MM.1S (cell line): ENCODE data around the gene PDE6D.

ENCODE experiments used
- DNase-seq: peaks from one replicate; pipeline ENCODE4 v3.0.0-alpha.2; 2015
- H2AFZ ChIP-seq: fragments of 300-600 bp; sonication (generic); 2 replicates; pipeline ENCODE4 v1.6.0; 2016; ENCODE audit warnings: antibody characterized with exemption, low read length
- H3F3A ChIP-seq: fragments of 300-600 bp; sonication (generic); 2 replicates; pipeline ENCODE4 v1.6.1; 2016; ENCODE audit warnings: mild to moderate bottlenecking, antibody characterized with exemption, low read length, moderate library complexity, mixed read lengths; ENCODE audit not compliant: insufficient read depth
- H3K27ac ChIP-seq: fragments of 300-600 bp; sonication (generic); 2 replicates; pipeline ENCODE4 v1.5.1; 2016; ENCODE audit warnings: mild to moderate bottlenecking, low read length
- H3K27me3 ChIP-seq: fragments of 300-600 bp; sonication (generic); replicated peaks from 2 replicates; pipeline ENCODE4 v1.6.0; 2016; ENCODE audit warnings: low read length; ENCODE audit not compliant: insufficient read depth
- H3K36me3 ChIP-seq: fragments of 300-600 bp; sonication (generic); replicated peaks from 2 replicates; pipeline ENCODE4 v1.6.1; 2016; ENCODE audit warnings: mild to moderate bottlenecking, low read length, mixed read lengths; ENCODE audit not compliant: insufficient read depth
- H3K4me1 ChIP-seq: fragments of 300-600 bp; sonication (generic); 2 replicates; pipeline ENCODE4 v1.6.1; 2016; ENCODE audit warnings: low read length, mixed read lengths
- H3K4me2 ChIP-seq: fragments of 300-600 bp; sonication (generic); 2 replicates; pipeline ENCODE4 v1.6.0; 2016; ENCODE audit warnings: low read depth, low read length
- H3K4me3 ChIP-seq: fragments of 300-600 bp; sonication (generic); 2 replicates; pipeline ENCODE4 v1.5.1; 2016; ENCODE audit warnings: low read length, mixed read lengths
- H3K79me2 ChIP-seq: fragments of 300-600 bp; sonication (generic); 2 replicates; pipeline ENCODE4 v1.6.1; 2016; ENCODE audit warnings: mixed run types, low read length, mixed read lengths
- H3K9ac ChIP-seq: fragments of 300-600 bp; sonication (generic); 2 replicates; pipeline ENCODE4 v1.6.1; 2016; ENCODE audit warnings: low read length, mixed read lengths
- H3K9me2 ChIP-seq: fragments of 300-600 bp; sonication (generic); replicated peaks from 2 replicates; pipeline ENCODE4 v1.6.1; 2016; ENCODE audit warnings: mild to moderate bottlenecking, low read length, mixed read lengths; ENCODE audit not compliant: insufficient read depth
- H3K9me3 ChIP-seq: fragments of 300-600 bp; sonication (generic); replicated peaks from 2 replicates; pipeline ENCODE4 v1.6.1; 2016; ENCODE audit warnings: mild to moderate bottlenecking, low read length, mixed read lengths; ENCODE audit not compliant: insufficient read depth
- H4K20me1 ChIP-seq: fragments of 300-600 bp; sonication (generic); 2 replicates; pipeline ENCODE4 v1.6.1; 2016; ENCODE audit warnings: mild to moderate bottlenecking, low read length, moderate library complexity, mixed read lengths; ENCODE audit not compliant: insufficient read depth
- EZH2 ChIP-seq: fragments of 300-600 bp; sonication (generic); optimal IDR thresholded peaks from 2 replicates; pipeline ENCODE3; 2017; ENCODE audit warnings: low read depth, mild to moderate bottlenecking, antibody characterized with exemption, low read length, mixed read lengths
- EZH2phosphoT487 ChIP-seq: fragments of 300-600 bp; sonication (generic); IDR thresholded peaks from 2 replicates; pipeline ENCODE4 v1.6.1; 2018; ENCODE audit warnings: antibody characterized with exemption, low read length
- TF ChIP-seq, protein P1 (sequence below): fragments of 300-600 bp; sonication (generic); IDR thresholded peaks from 2 replicates; pipeline ENCODE4 v1.5.1; 2016; ENCODE audit warnings: antibody characterized with exemption, low read length, mixed read lengths

The PDE6D gene

GRCh38 chr2:231692847-231693246 lies 88.2 kb downstream of the PDE6D start:
- Histone ChIP-seq H3K27me3 (no peaks in the 10 kb centered on the region), H3K4me1 (no peaks in the 10 kb centered on the region), H4K20me1 (no peaks in the 10 kb centered on the region), H3K79me2 (no peaks in the 10 kb centered on the region), H3K27ac (no peak overlapping the region), H3K36me3 (no peaks in the 10 kb centered on the region), H3F3A (no peaks in the 10 kb centered on the region), H3K9me2 (no peaks in the 10 kb centered on the region), H3K4me2 (no peak overlapping the region), H3K9me3 (no peaks in the 10 kb centered on the region), H3K4me3 (no peak overlapping the region), H3K9ac (no peak overlapping the region), H2AFZ (no peak overlapping the region)
- TF ChIP-seq, protein P1, sequence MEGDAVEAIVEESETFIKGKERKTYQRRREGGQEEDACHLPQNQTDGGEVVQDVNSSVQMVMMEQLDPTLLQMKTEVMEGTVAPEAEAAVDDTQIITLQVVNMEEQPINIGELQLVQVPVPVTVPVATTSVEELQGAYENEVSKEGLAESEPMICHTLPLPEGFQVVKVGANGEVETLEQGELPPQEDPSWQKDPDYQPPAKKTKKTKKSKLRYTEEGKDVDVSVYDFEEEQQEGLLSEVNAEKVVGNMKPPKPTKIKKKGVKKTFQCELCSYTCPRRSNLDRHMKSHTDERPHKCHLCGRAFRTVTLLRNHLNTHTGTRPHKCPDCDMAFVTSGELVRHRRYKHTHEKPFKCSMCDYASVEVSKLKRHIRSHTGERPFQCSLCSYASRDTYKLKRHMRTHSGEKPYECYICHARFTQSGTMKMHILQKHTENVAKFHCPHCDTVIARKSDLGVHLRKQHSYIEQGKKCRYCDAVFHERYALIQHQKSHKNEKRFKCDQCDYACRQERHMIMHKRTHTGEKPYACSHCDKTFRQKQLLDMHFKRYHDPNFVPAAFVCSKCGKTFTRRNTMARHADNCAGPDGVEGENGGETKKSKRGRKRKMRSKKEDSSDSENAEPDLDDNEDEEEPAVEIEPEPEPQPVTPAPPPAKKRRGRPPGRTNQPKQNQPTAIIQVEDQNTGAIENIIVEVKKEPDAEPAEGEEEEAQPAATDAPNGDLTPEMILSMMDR = no peak
- TF ChIP-seq EZH2 (no peak), EZH2phosphoT487 (no peak)
- DNase-seq = no peak

GRCh38 chr2:231691251-231691772 lies 89.8 kb downstream of the PDE6D start:
- Histone ChIP-seq H3K4me1 (no peaks in the 10 kb centered on the region), H4K20me1 (no peaks in the 10 kb centered on the region), H2AFZ (no peak overlapping the region), H3K79me2 (no peaks in the 10 kb centered on the region), H3F3A (no peaks in the 10 kb centered on the region), H3K9me3 (no peaks in the 10 kb centered on the region), H3K36me3 (no peaks in the 10 kb centered on the region), H3K9ac (no peak overlapping the region), H3K27me3 (no peaks in the 10 kb centered on the region), H3K9me2 (no peaks in the 10 kb centered on the region), H3K27ac (peak overlapping the region; percentile 18; the same call in 1 of the 2 replicates), H3K4me2 (no peak overlapping the region), H3K4me3 (no peak overlapping the region)
- DNase-seq = peak; percentile 27
- TF ChIP-seq EZH2 (no peak), EZH2phosphoT487 (no peak)
- TF ChIP-seq, protein P1 = no peak

DNA sequence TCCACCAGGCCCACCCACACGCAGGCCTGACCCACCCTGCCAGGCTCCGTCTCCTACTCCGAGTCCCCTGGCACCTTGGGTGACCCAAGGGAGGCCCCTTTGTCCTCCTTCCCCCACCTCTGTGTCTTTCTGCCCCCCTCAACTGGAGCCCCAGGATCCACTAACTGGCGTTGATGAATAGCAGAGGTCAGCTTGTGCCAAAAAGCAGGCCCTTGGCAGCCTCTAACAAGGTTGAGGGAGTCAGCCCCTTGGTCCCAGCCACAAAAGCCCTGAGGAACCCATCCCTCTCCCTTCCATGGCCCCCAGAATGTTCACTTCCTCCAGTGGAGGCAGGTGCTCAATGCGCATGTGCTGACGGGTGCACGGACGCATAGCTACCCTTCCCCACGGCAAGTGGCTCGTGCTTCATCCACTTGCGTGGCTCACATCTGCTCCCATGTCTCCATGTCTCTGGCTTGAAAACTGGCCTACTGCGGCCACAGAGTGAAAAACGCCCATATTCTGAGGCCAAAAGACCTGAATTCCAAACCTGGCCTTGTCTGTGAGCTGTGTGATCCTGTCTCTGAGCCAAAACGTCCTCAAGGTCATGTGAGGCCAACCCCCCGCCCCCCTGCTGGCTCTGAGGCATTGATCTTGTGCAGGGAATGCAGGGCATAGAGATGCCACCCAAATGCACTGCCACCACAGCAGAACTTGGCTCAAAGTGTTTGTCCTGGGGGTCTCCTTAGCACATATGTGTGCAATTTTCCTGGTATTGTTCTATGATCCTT lies 91.8 kb downstream of the PDE6D start:
- Histone ChIP-seq H3K4me2 (no peak overlapping the region), H3K36me3 (no peaks in the 10 kb centered on the region), H2AFZ (no peak overlapping the region), H3K27me3 (no peaks in the 10 kb centered on the region), H3K9me2 (no peaks in the 10 kb centered on the region), H3K4me1 (no peaks in the 10 kb centered on the region), H3K9ac (no peak overlapping the region), H3K79me2 (no peaks in the 10 kb centered on the region), H3F3A (no peaks in the 10 kb centered on the region), H3K27ac (no peak overlapping the region), H3K9me3 (no peaks in the 10 kb centered on the region), H3K4me3 (no peak overlapping the region), H4K20me1 (no peaks in the 10 kb centered on the region)
- TF ChIP-seq, protein P1 = no peak
- no peak for DNase-seq
